GM12874 (cell line): ENCODE results near the gene LIMCH1.

Experiments
- TF ChIP-seq, protein P1 (sequence below): IDR thresholded peaks from 2 replicates; pipeline ENCODE4 v1.5.1; 2011; ENCODE audit warnings: low read depth, mild to moderate bottlenecking, control low read depth, low read length, moderate library complexity; ENCODE audit not compliant: insufficient read depth

LIMCH1 gene

DNA sequence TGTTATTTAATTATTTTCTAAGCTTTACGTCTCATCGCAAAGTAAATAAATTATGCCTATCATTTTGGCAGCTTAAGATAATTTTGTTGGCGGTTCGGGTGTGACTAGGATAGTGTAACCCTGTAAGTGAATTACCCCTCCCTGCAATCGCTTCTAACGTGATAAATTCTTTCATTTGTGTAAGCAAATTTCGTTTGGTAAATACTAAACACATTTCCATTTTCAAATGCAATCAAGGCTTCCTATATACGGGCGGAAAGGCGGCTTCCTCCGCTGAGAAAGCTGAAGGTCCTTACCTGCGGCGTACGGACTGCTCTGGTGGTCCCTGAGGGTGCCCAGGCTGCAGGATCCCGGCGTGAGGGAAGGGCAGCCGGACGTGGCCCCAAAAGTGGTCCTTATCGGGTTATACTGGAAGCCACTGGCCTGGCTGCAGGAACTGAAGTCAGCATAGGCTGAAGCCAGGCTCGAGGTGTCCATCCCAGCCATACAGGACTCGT is 210.2 kb downstream of the LIMCH1 start:
- TF ChIP-seq, protein P1, sequence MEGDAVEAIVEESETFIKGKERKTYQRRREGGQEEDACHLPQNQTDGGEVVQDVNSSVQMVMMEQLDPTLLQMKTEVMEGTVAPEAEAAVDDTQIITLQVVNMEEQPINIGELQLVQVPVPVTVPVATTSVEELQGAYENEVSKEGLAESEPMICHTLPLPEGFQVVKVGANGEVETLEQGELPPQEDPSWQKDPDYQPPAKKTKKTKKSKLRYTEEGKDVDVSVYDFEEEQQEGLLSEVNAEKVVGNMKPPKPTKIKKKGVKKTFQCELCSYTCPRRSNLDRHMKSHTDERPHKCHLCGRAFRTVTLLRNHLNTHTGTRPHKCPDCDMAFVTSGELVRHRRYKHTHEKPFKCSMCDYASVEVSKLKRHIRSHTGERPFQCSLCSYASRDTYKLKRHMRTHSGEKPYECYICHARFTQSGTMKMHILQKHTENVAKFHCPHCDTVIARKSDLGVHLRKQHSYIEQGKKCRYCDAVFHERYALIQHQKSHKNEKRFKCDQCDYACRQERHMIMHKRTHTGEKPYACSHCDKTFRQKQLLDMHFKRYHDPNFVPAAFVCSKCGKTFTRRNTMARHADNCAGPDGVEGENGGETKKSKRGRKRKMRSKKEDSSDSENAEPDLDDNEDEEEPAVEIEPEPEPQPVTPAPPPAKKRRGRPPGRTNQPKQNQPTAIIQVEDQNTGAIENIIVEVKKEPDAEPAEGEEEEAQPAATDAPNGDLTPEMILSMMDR = no peak

DNA sequence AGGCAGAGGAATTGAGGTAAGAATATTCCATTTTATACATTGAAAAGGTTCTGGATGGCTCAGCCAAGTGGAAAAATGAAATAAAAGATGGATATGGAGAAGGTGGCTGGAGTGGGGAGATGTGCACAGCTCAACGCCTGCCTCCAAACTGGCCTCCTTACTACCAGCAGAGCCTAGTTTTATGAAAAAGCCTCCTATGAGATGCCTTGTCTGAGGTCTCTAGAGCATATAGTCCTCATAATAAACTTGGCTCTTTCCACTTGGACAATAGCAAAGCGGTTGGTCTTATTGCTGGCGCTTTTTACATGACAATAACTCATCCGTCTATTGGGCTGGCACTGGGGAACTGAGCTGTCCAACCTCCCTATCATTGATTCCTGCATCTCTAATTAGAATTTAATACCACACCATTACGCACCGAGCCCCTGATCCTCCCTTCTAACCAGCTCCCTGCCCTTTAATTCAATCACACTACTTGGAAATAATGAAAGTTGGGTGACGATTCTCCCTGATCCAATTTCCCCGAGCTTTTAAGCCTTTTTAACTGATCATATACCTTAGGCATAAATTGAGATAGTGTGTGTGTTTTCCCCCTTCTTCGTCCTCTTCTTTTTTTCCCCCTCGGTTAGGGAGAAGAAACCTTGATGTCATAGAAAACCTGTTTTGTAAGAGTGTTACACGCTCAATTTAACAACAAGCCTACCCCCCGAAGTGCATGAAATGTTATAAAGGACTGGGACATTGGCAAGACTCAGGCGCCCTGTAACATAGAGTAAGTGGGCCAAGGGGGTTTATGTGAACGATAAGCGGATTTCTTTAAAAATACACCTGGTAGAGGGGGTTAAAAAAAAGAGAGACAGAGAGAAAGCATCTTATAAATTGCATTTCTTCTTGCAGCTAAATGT is 210.9 kb downstream of the LIMCH1 start, which contains the start of gene PHOX2B:
Gene PHOX2B, minus strand, starts transcription at position 155 of the 905 bp plus-strand sequence. Its CDS starts 115 bp downstream, at position 40.
- TF ChIP-seq, protein P1 = no peak

DNA sequence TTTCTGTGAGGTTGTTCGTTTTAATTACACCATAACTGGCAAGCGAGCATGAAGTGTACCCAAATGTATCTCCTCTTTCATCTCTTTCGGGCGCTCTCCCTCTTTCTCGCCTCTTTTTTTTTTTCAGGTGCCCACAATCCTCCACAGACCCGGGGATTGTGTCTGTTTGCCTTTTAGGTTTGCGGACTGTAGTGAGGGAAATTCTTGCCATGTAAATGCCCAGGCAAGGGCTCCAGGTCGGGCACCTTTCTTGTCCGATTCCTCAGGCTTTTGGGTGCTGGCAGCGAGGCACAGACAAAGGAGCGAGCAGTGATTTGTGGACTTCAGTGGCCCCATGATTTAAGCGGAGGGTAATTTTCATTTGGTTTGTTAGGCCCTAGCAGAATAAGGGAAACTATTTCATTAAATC is 211.7 kb downstream of the LIMCH1 start:
- TF ChIP-seq, protein P1 = no peak
